ENCODE measurements around the gene PAK2.
"Not testable (repeated sequence)": the region's sequence is repeated elsewhere in the genome, so short reads cannot be mapped to it uniquely, and the experiment has no call there.

PAK2 gene

DNA sequence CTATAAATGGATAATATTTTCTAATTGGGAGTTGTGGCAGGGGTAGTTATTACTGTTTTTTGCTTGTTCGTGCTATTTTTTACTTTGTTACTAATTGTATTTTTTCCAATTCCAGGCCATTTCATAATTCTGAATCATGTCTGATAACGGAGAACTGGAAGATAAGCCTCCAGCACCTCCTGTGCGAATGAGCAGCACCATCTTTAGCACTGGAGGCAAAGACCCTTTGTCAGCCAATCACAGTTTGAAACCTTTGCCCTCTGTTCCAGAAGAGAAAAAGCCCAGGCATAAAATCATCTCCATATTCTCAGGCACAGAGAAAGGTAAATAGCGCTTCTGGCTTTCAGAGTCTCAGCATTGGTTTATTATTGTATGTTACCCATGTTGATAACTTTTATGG lies 42.9 kb downstream of the PAK2 start:
- DNase-seq (ENCODE audit: low read depth in 2 of 2): no peak

GRCh38 chr3:196788528-196788927 lies 48.9 kb downstream of the PAK2 start:
- DNase-seq (ENCODE audit: low read depth in 2 of 2): no peak

DNA sequence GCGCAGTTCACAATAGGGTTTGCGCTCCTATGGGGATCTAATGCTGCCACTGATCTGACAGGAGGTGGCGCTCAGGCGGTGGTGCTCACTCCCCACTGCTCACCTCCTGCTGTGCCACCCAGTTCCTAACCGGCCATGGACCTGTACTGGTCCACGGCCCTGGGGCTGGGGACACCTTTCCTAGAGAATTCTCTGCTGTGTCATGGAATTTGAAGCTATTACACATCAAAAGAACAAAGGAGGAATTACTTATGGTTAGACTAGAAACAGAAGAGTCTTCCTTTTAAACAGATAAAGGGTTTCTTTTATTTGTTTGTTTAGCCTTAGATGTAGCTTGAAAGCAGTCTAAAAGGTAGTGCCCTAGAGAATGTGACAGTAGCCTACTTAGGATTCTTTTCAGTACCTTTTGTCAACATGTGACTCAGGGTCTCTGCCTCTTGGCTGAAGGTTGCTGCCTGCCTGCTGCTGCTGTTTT lies 50.3 kb downstream of the PAK2 start:
- no peak for DNase-seq (ENCODE audit: low read depth in 2 of 2)

GRCh38 chr3:196790636-196791035 lies 51.0 kb downstream of the PAK2 start:
- DNase-seq (ENCODE audit: low read depth in 2 of 2): no peak

DNA sequence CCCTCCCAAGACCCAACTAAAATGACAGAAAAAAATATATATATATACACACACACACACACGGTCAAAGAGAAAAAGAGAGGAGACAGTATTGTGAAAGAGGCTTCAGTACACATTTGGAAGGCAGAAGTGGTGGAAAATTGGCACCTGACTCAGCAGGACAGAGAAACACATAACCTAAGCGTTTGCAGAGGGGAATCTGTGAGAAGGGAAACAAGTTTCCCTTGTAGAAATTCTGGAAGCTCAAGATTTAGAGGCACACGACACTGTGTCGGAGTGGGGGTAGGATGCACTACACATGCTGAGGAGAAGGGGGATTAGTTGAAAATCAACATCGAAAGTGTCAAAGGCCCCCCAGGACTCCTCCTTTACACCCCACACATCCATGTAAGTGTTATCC lies 53.1 kb downstream of the PAK2 start:
- DNase-seq (ENCODE audit: low read depth in 2 of 2): no peak

DNA sequence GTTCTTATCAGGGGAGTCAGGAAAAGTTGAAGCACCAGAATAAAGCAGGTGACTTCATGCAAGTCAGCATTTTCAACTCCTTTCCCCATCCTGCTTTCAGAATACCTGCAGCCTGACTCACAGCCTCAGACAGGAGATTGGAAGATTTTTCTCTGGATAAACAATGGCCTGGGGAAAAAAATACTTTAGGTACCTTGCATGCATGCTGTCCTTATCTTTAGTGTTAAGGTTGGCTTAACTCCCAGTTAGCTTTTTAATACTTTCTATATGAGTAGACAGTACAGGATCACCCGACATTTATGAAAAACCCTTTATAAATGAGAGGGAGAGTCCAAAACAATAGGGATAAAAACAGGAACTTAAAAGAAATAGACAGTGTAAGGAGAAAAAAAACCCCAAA lies 53.6 kb downstream of the PAK2 start:
- DNase-seq (ENCODE audit: low read depth in 2 of 2): peak; percentile 56 to 61

GRCh38 chr3:196794467-196794866 lies 54.8 kb downstream of the PAK2 start:
- no peak for DNase-seq (ENCODE audit: low read depth in 2 of 2)

- DNase-seq (ENCODE audit: low read depth in 2 of 2): no peak
These were observed 56.7 kb downstream of the PAK2 start for GRCh38 chr3:196796317-196796716.

- no peak for DNase-seq (ENCODE audit: low read depth in 2 of 2)
These were observed 61.2 kb downstream of the PAK2 start for GRCh38 chr3:196800742-196801434.

GRCh38 chr3:196803891-196804468 lies 64.3 kb downstream of the PAK2 start:
- DNase-seq (ENCODE audit: low read depth in 2 of 2): peak; percentile 3 to 7

- DNase-seq (ENCODE audit: low read depth in 2 of 2): no peak
These were observed 65.1 kb downstream of the PAK2 start for GRCh38 chr3:196804773-196805172.

- no peak for DNase-seq (ENCODE audit: low read depth in 2 of 2)
These were observed 71.4 kb downstream of the PAK2 start for GRCh38 chr3:196810963-196811581.

GRCh38 chr3:196812853-196813252 lies 73.2 kb downstream of the PAK2 start:
- DNase-seq (ENCODE audit: low read depth in 2 of 2): no peak

DNA sequence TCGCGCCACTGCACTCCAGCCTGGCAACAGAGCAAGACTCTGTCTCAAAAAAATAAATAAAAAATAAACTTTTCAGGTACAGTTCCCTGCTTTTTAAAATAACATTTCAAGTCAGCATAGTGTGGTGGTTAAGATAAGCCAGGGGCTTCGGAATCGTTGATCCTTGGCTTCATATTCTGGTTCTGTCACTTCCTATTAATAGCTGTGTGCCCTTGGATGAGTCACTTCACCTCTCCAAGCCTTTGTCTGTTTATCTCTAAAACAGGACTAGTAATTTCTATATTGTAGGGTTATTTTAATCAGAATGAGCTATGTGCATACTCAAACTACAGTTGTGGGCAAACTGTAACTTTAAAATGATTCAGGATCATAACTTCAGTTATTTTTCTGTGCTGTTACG lies 74.2 kb downstream of the PAK2 start:
- no peak for DNase-seq (ENCODE audit: low read depth in 2 of 2)

- no peak for DNase-seq (ENCODE audit: low read depth in 2 of 2)
These were observed 82.2 kb downstream of the PAK2 start for GRCh38 chr3:196821806-196822355.

DNA sequence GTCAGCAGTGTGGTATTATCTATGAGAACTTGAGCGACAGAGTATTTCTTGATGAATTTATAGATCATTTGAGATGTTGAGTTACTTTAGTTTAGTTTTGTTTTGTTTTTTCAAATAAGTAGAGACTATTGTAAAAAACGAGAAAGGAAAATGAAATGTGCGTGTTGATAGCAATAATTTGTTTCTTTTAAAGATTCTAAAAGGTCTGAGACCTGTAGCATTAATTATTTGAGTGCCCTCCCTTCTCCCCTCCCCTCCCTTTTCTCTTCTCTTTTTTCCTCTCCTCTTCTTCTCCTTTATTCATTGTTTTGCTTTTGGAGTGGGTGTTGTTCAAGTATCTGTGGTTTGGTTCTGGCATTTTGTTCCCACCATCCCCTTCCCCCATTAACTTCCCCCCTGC lies 90.0 kb downstream of the PAK2 start:
- not testable (repeated sequence) for DNase-seq (ENCODE audit: low read depth in 2 of 2)

GRCh38 chr3:196835086-196835485 lies 95.4 kb downstream of the PAK2 start:
- DNase-seq (ENCODE audit: low read depth in 2 of 2): no peak

DNA sequence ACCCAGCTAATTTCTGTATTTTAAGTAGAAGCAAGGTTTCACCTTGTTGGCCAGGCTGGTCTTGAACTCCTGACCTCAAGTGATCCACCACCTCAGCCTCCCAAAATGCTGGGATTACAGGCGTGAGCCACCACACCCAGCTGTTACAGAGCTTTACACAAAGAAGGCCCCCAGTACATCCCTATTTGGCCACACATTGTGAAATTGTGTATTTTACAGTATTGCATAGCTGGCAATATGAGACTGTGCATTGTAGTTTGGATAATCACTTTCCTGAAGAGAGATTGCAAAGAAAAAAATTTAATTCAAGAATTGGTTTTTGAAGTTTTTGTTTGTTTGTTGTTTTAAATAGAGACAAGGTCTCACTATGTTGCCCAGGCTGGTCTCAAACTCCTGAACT lies 97.0 kb downstream of the PAK2 start:
- not testable (repeated sequence) for DNase-seq (ENCODE audit: low read depth in 2 of 2)

DNA sequence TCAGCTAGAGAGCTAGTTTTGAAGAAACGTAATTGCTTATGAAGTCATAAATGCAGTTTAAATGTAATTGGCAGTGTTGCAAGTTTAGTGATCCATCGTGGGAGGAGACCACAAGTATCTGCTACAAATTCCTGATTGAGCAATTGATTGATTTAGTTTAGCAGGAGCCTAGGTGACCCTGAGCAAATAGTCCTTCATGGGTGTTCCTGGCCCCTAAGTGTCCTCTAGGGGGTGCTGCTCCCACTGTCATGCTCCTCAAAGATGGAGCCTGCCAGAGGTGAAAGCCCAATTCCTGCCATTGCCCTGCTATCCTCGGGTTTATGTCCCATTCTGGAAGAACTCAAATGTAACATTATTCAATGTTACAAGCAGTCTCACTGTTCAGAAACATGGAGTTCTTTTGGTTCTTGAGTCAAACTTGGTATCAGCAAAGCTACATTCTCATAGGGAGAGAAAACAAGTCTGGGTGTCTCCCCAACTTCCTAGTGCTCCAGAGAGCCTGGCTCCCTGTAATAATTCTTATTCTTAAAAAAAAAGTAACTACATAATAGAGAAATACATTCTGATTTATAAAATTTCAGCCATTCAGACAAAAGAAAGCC lies 98.3 kb downstream of the PAK2 start:
- DNase-seq (ENCODE audit: low read depth in 2 of 2): peak; percentile 9 to 18

GRCh38 chr3:196839351-196839750 lies 99.7 kb downstream of the PAK2 start:
- not testable (repeated sequence) for DNase-seq (ENCODE audit: low read depth in 2 of 2)

- no peak for DNase-seq (ENCODE audit: low read depth in 2 of 2)
These were observed 103.1 kb downstream of the PAK2 start for GRCh38 chr3:196842567-196843434.

All from fibroblast of skin of left quadriceps (primary cell).